Skeletal muscle satellite cell (primary cell): Measurements from ENCODE around the gene ALK.

Source experiments
- H3K27me3 ChIP-seq: 2 replicates; pipeline ENCODE4 v1.7.0; 2013; ENCODE audit warnings: low read length; ENCODE audit not compliant: control insufficient read depth, insufficient read depth
- H3K36me3 ChIP-seq: 2 replicates; pipeline ENCODE4 v1.7.0; 2013; ENCODE audit warnings: mild to moderate bottlenecking, control low read depth, low read length; ENCODE audit not compliant: insufficient read depth
- H3K4me1 ChIP-seq: 2 replicates; pipeline ENCODE4 v1.7.0; 2013; ENCODE audit warnings: low read length; ENCODE audit not compliant: control insufficient read depth, insufficient read depth
- H3K4me2 ChIP-seq: 2 replicates; pipeline ENCODE4 v1.7.0; 2013; ENCODE audit warnings: mild to moderate bottlenecking, low read length
- H3K4me3 ChIP-seq: 2 replicates; pipeline ENCODE4 v1.7.0; 2013; ENCODE audit warnings: low read length
- H3K9ac ChIP-seq: 2 replicates; pipeline ENCODE4 v1.7.0; 2013; ENCODE audit warnings: mild to moderate bottlenecking, low read depth, low read length, moderate library complexity
- H3K9me3 ChIP-seq: replicated peaks from 2 replicates; pipeline ENCODE4 v1.7.0; 2013; ENCODE audit warnings: mild to moderate bottlenecking, control low read depth, low read length

Gene ALK

DNA sequence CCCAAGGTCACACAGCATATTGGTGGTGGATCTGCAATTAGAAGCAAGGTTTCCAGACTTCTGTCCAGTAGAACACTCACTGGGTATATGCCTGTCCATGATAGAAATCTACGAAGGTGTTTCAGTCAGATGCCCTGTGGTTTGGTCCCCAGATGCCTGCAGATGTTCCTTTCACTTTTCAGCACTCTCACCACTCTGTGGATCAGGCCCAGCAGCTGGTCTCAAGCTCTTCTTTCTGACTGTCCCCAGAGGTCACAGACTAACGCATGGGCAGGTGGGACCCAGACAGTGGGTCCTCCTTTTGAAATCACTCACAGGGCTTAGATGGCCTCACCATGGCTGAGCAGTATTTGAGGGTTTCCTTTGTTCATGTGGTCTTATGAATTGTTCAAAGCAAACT is 376.5 kb downstream of the ALK start:
- no peak overlapping the region for H3K9ac ChIP-seq
- no peaks in the 10 kb centered on the region for H3K4me1 ChIP-seq
- H3K9me3 ChIP-seq: no peaks in the 10 kb centered on the region
- no peaks in the 10 kb centered on the region for H3K27me3 ChIP-seq
- no peak overlapping the region for H3K4me2 ChIP-seq
- H3K4me3 ChIP-seq: no peak overlapping the region
- H3K36me3 ChIP-seq: no peaks in the 10 kb centered on the region

GRCh38 chr2:29544031-29544430 is 377.4 kb downstream of the ALK start:
- H3K4me1 ChIP-seq: no peaks in the 10 kb centered on the region
- H3K27me3 ChIP-seq: no peaks in the 10 kb centered on the region
- no peaks in the 10 kb centered on the region for H3K36me3 ChIP-seq
- no peaks in the 10 kb centered on the region for H3K9me3 ChIP-seq
- no peak overlapping the region for H3K4me3 ChIP-seq
- no peak overlapping the region for H3K9ac ChIP-seq
- H3K4me2 ChIP-seq: no peak overlapping the region

GRCh38 chr2:29535188-29535587 is 386.2 kb downstream of the ALK start:
- Histone ChIP-seq H3K4me2 (no peak overlapping the region), H3K27me3 (peaks cover 3% of the 10 kb centered on the region), H3K9me3 (no peaks in the 10 kb centered on the region), H3K9ac (no peak overlapping the region), H3K4me1 (no peaks in the 10 kb centered on the region), H3K4me3 (no peak overlapping the region), H3K36me3 (no peaks in the 10 kb centered on the region)

- H3K4me1 ChIP-seq: peaks cover 22% of the 10 kb centered on the region
- no peak overlapping the region for H3K9ac ChIP-seq
- no peaks in the 10 kb centered on the region for H3K9me3 ChIP-seq
- H3K4me2 ChIP-seq: no peak overlapping the region
- no peak overlapping the region for H3K4me3 ChIP-seq
- H3K36me3 ChIP-seq: no peaks in the 10 kb centered on the region
- peaks cover 3% of the 10 kb centered on the region for H3K27me3 ChIP-seq
Measured at GRCh38 chr2:29532436-29532835, 388.9 kb downstream of the ALK start.

GRCh38 chr2:29531626-29532025 is 389.8 kb downstream of the ALK start:
- H3K27me3 ChIP-seq: peaks cover 3% of the 10 kb centered on the region
- no peaks in the 10 kb centered on the region for H3K36me3 ChIP-seq
- no peak overlapping the region for H3K9ac ChIP-seq
- H3K9me3 ChIP-seq: no peaks in the 10 kb centered on the region
- H3K4me1 ChIP-seq: peaks cover 22% of the 10 kb centered on the region
- no peak overlapping the region for H3K4me3 ChIP-seq
- no peak overlapping the region for H3K4me2 ChIP-seq

DNA sequence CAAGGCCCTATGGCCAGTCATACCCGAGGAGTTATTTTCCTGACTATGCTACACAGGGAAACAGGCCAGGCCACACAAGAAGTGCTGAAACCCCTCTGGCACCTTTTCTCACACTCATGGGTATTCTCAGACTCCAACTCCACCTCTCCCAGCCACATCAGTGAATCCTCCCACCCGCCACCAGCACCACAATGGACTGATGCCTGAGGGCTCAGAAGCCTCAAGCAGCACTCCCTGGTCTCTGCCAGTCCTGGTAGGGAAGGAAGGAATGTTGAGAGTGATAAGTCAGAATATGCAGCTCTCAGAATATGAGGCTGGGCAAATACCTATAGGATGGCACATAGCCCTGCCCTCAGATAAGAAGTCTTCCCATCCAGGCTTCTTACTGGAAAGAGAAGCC is 391.1 kb downstream of the ALK start:
- Histone ChIP-seq H3K4me2 (no peak overlapping the region), H3K27me3 (peaks cover 3% of the 10 kb centered on the region), H3K36me3 (no peaks in the 10 kb centered on the region), H3K9ac (no peak overlapping the region), H3K9me3 (no peaks in the 10 kb centered on the region), H3K4me1 (peaks cover 22% of the 10 kb centered on the region), H3K4me3 (no peak overlapping the region)

GRCh38 chr2:29528891-29529520 is 392.4 kb downstream of the ALK start:
- no peaks in the 10 kb centered on the region for H3K9me3 ChIP-seq
- peaks cover 22% of the 10 kb centered on the region for H3K4me1 ChIP-seq
- H3K27me3 ChIP-seq: peaks cover 3% of the 10 kb centered on the region
- peak overlapping the region; percentile 33 for H3K4me3 ChIP-seq
- peak overlapping the region; percentile 56 for H3K9ac ChIP-seq
- no peaks in the 10 kb centered on the region for H3K36me3 ChIP-seq
- H3K4me2 ChIP-seq: peak overlapping the region; percentile 64

DNA sequence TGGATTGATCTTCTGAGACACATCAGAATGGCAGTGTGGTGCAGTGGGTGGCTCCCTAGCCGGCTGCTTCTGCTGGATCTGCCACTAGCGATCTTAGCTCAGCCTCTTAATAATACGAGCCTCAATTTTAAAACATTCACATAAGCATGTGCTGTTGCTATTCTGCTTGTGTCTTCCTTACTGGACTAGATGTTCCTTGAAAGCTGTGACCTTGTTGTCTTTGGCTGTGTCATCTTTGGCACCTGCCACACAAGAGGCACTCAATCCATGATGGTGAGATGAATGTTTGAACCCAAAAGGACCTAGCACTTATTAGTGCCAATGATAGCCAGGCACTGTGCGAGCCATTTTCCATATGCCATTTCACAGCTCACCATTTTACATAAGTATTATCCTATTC is 393.0 kb downstream of the ALK start:
- Histone ChIP-seq H3K4me2 (peak overlapping the region; percentile 64), H3K4me3 (peak overlapping the region; percentile 33), H3K27me3 (peaks cover under 1% of the 10 kb centered on the region)

GRCh38 chr2:29527947-29528346 is 393.4 kb downstream of the ALK start:
- H3K4me3 ChIP-seq: no peak overlapping the region
- H3K36me3 ChIP-seq: no peaks in the 10 kb centered on the region
- H3K9ac ChIP-seq: no peak overlapping the region
- peaks cover 29% of the 10 kb centered on the region for H3K4me1 ChIP-seq
- no peaks in the 10 kb centered on the region for H3K27me3 ChIP-seq
- H3K4me2 ChIP-seq: no peak overlapping the region
- H3K9me3 ChIP-seq: no peaks in the 10 kb centered on the region

More for the DNA sequence above, 393.0 kb downstream of the ALK start:
- Histone ChIP-seq H3K9me3 (no peaks in the 10 kb centered on the region), H3K9ac (peak overlapping the region; percentile 56), H3K4me1 (peaks cover 25% of the 10 kb centered on the region), H3K36me3 (no peaks in the 10 kb centered on the region)

- Histone ChIP-seq H3K9me3 (no peaks in the 10 kb centered on the region), H3K4me1 (peaks cover 37% of the 10 kb centered on the region), H3K36me3 (no peaks in the 10 kb centered on the region)
Measured at GRCh38 chr2:29526587-29527586, 394.5 kb downstream of the ALK start.

GRCh38 chr2:29525921-29526320 is 395.5 kb downstream of the ALK start:
- H3K9me3 ChIP-seq: no peaks in the 10 kb centered on the region

More at GRCh38 chr2:29526587-29527586, 394.5 kb downstream of the ALK start:
- Histone ChIP-seq H3K4me3 (no peak overlapping the region), H3K9ac (no peak overlapping the region), H3K4me2 (no peak overlapping the region), H3K27me3 (no peaks in the 10 kb centered on the region)

More at GRCh38 chr2:29525921-29526320, 395.5 kb downstream of the ALK start:
- Histone ChIP-seq H3K27me3 (no peaks in the 10 kb centered on the region), H3K4me1 (peaks cover 37% of the 10 kb centered on the region), H3K36me3 (no peaks in the 10 kb centered on the region), H3K9ac (no peak overlapping the region), H3K4me2 (no peak overlapping the region), H3K4me3 (no peak overlapping the region)
